ENCODE results near the gene DPP10.

The DPP10 gene

DNA sequence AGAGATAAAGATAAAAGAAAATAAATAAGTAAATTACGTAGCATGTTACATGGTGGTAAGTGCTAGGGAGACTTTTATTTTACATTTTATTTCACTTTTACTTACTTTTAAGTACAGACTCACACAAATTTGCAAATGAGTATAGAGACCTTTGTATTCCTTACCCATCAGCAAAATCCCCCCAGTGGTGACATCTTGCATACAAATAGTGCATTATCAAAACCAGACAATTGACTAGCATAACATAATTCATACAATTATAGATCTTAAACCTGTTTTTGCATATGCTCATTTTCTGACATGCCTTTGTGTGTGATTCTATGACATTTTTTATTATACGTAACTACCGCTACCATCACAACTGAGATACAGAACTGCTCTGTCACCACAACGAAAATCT is 1099.4 kb downstream of the DPP10 start:
- ChIA-PET CTCF (no interaction called here), POLR2A (no interaction called here)
- no peak overlapping the region for H3K27ac ChIP-seq (ENCODE audit: extremely low read depth, low read depth, low read length)
- no peak for TF ChIP-seq ZNF23 (tag by site-specific recombination; IDR thresholded peaks at IDR 0.05; ENCODE audit: borderline replicate concordance)
- no peak for TF ChIP-seq ZNF157 (tag by site-specific recombination; IDR thresholded peaks at IDR 0.05)
- no peak for TF ChIP-seq SP7 (tag by site-specific recombination; IDR thresholded peaks at IDR 0.05)
- no peak for TF ChIP-seq ZNF792 (tag by site-specific recombination; IDR thresholded peaks at IDR 0.05)
- TF ChIP-seq, protein P1, sequence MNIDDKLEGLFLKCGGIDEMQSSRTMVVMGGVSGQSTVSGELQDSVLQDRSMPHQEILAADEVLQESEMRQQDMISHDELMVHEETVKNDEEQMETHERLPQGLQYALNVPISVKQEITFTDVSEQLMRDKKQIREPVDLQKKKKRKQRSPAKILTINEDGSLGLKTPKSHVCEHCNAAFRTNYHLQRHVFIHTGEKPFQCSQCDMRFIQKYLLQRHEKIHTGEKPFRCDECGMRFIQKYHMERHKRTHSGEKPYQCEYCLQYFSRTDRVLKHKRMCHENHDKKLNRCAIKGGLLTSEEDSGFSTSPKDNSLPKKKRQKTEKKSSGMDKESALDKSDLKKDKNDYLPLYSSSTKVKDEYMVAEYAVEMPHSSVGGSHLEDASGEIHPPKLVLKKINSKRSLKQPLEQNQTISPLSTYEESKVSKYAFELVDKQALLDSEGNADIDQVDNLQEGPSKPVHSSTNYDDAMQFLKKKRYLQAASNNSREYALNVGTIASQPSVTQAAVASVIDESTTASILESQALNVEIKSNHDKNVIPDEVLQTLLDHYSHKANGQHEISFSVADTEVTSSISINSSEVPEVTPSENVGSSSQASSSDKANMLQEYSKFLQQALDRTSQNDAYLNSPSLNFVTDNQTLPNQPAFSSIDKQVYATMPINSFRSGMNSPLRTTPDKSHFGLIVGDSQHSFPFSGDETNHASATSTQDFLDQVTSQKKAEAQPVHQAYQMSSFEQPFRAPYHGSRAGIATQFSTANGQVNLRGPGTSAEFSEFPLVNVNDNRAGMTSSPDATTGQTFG (tag by site-specific recombination; IDR thresholded peaks at IDR 0.05; ENCODE audit: borderline replicate concordance), result no peak
- no peak for TF ChIP-seq ZNF707 (tag by site-specific recombination; IDR thresholded peaks at IDR 0.05)
- TF ChIP-seq ZNF776 (tag by site-specific recombination; IDR thresholded peaks at IDR 0.05; ENCODE audit: borderline replicate concordance), result no peak
- TF ChIP-seq GLI2 (tag by site-specific recombination; IDR thresholded peaks at IDR 0.05; ENCODE audit: borderline replicate concordance, low read depth), result no peak
- no peak for TF ChIP-seq ZNF658 (tag by site-specific recombination; IDR thresholded peaks at IDR 0.05)
- no peak for TF ChIP-seq KLF10 (tag by site-specific recombination; IDR thresholded peaks at IDR 0.05)
- TF ChIP-seq, protein P2, sequence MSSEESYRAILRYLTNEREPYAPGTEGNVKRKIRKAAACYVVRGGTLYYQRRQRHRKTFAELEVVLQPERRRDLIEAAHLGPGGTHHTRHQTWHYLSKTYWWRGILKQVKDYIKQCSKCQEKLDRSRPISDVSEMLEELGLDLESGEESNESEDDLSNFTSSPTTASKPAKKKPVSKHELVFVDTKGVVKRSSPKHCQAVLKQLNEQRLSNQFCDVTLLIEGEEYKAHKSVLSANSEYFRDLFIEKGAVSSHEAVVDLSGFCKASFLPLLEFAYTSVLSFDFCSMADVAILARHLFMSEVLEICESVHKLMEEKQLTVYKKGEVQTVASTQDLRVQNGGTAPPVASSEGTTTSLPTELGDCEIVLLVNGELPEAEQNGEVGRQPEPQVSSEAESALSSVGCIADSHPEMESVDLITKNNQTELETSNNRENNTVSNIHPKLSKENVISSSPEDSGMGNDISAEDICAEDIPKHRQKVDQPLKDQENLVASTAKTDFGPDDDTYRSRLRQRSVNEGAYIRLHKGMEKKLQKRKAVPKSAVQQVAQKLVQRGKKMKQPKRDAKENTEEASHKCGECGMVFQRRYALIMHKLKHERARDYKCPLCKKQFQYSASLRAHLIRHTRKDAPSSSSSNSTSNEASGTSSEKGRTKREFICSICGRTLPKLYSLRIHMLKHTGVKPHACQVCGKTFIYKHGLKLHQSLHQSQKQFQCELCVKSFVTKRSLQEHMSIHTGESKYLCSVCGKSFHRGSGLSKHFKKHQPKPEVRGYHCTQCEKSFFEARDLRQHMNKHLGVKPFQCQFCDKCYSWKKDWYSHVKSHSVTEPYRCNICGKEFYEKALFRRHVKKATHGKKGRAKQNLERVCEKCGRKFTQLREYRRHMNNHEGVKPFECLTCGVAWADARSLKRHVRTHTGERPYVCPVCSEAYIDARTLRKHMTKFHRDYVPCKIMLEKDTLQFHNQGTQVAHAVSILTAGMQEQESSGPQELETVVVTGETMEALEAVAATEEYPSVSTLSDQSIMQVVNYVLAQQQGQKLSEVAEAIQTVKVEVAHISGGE (tag by site-specific recombination; conservative IDR thresholded peaks at IDR 0.05; ENCODE audit: low read depth), result no peak
- TF ChIP-seq, protein P3, sequence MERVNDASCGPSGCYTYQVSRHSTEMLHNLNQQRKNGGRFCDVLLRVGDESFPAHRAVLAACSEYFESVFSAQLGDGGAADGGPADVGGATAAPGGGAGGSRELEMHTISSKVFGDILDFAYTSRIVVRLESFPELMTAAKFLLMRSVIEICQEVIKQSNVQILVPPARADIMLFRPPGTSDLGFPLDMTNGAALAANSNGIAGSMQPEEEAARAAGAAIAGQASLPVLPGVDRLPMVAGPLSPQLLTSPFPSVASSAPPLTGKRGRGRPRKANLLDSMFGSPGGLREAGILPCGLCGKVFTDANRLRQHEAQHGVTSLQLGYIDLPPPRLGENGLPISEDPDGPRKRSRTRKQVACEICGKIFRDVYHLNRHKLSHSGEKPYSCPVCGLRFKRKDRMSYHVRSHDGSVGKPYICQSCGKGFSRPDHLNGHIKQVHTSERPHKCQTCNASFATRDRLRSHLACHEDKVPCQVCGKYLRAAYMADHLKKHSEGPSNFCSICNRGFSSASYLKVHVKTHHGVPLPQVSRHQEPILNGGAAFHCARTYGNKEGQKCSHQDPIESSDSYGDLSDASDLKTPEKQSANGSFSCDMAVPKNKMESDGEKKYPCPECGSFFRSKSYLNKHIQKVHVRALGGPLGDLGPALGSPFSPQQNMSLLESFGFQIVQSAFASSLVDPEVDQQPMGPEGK (tag by site-specific recombination; IDR thresholded peaks at IDR 0.05), result no peak
- TF ChIP-seq ZNF114 (tag by site-specific recombination; IDR thresholded peaks at IDR 0.05), result no peak
- no peaks in the 10 kb centered on the region for H3K4me1 ChIP-seq (ENCODE audit: control insufficient read depth, insufficient read depth, low read length)
- no peaks in the 10 kb centered on the region for H3K36me3 ChIP-seq (ENCODE audit: control insufficient read depth in 2 of 2, insufficient read depth in 1 of 2, low read length in 2 of 2)
- no peak overlapping the region for H3K4me3 ChIP-seq (ENCODE audit: low read depth, low read length)
- no peaks in the 10 kb centered on the region for H3K9me3 ChIP-seq (ENCODE audit: control insufficient read depth, insufficient read depth, low read depth, low read length)

DNA sequence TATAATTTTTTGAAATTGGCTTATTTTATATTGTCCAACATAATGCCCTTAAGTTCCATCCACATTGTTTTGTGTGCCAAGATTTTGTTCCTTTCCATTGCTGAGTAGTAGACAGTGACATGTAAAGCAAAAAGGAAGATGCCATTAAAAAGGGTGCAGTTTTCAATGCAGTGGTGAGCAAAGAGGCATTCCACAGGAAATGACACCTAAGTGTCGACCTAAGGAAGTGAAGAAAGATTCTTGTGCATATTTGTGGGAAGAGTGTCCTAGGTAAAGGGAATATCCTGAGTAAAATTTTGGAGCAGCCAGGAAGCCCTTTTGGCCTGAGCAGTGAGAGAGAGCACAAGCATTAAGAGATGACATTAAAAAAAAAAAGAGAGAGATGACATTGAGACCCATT is 1099.9 kb downstream of the DPP10 start:
- no peak for TF ChIP-seq ZNF350 (tag by site-specific recombination; IDR thresholded peaks at IDR 0.05)
- no peak for TF ChIP-seq ZNF830 (tag by site-specific recombination; IDR thresholded peaks at IDR 0.05; ENCODE audit: low read depth)
- TF ChIP-seq ZNF654 (tag by site-specific recombination; IDR thresholded peaks at IDR 0.05; ENCODE audit: low read depth), result no peak
- no peak for TF ChIP-seq ZEB2 (tag by site-specific recombination; IDR thresholded peaks at IDR 0.05)
- TF ChIP-seq BCL11A (tag by site-specific recombination; IDR thresholded peaks at IDR 0.05; ENCODE audit: low read depth), result no peak
- TF ChIP-seq ZNF132 (tag by site-specific recombination; IDR thresholded peaks at IDR 0.05; ENCODE audit: borderline replicate concordance), result no peak
- CTCF ChIA-PET, result no interaction called here
- POLR2A ChIA-PET, result no interaction called here

More for the DNA sequence above, 1099.9 kb downstream of the DPP10 start:
- Histone ChIP-seq H3K27ac (ENCODE audit: extremely low read depth, low read depth, low read length) (no peak overlapping the region), H3K9me3 (ENCODE audit: control insufficient read depth, insufficient read depth, low read depth, low read length) (no peaks in the 10 kb centered on the region), H3K4me1 (ENCODE audit: control insufficient read depth, insufficient read depth, low read length) (no peaks in the 10 kb centered on the region), H3K36me3 (ENCODE audit: control insufficient read depth in 2 of 2, insufficient read depth in 1 of 2, low read length in 2 of 2) (no peaks in the 10 kb centered on the region), H3K4me3 (ENCODE audit: low read depth, low read length) (no peak overlapping the region)
